Parathyroid adenoma (tissue), 2 donors: Measurements from ENCODE around the gene USF2.

Source experiments
- H2AFZ ChIP-seq: fragments of 300-600 bp; sonication (generic); one replicate; pipeline ENCODE4 v1.7.0; 2017; ENCODE audit warnings: antibody characterized with exemption, mild to moderate bottlenecking
- H3K27ac ChIP-seq: fragments of 300-600 bp; sonication (generic); one replicate; pipeline ENCODE4 v1.7.0; 2017
- H3K27me3 ChIP-seq: fragments of 300-600 bp; sonication (generic); one replicate; pipeline ENCODE4 v1.7.0; 2017; ENCODE audit warnings: low read length; ENCODE audit not compliant: control insufficient read depth, insufficient read depth
- H3K36me3 ChIP-seq: fragments of 300-600 bp; sonication (generic); one replicate; pipeline ENCODE4 v1.7.0; 2017; ENCODE audit warnings: low read length; ENCODE audit not compliant: control insufficient read depth, insufficient read depth
- H3K4me1 ChIP-seq: fragments of 300-600 bp; sonication (generic); one replicate; pipeline ENCODE4 v1.7.0; 2017; ENCODE audit warnings: control low read depth
- H3K4me2 ChIP-seq: fragments of 300-600 bp; sonication (generic); one replicate; pipeline ENCODE4 v1.7.0; 2017; ENCODE audit warnings: low read length
- H3K4me3 ChIP-seq: fragments of 300-600 bp; sonication (generic); one replicate; pipeline ENCODE4 v1.7.0; 2017; ENCODE audit warnings: low read depth, low read length
- H3K79me2 ChIP-seq: fragments of 300-600 bp; sonication (generic); one replicate; pipeline ENCODE4 v1.7.0; 2017; ENCODE audit warnings: control low read depth
- H3K9ac ChIP-seq: fragments of 300-600 bp; sonication (generic); one replicate; pipeline ENCODE4 v1.7.0; 2017; ENCODE audit warnings: mild to moderate bottlenecking
- H3K9me3 ChIP-seq: fragments of 300-600 bp; sonication (generic); one replicate; pipeline ENCODE4 v1.7.0; 2017; ENCODE audit warnings: low read length; ENCODE audit not compliant: control insufficient read depth
- TF ChIP-seq, protein P1 (sequence below): fragments of 300-600 bp; sonication (generic); IDR thresholded peaks from one replicate; pipeline ENCODE4 v1.7.0; 2017; ENCODE audit warnings: antibody characterized with exemption, mild to moderate bottlenecking
- donor health status: primary hyperparathyroidism.

The USF2 gene

DNA sequence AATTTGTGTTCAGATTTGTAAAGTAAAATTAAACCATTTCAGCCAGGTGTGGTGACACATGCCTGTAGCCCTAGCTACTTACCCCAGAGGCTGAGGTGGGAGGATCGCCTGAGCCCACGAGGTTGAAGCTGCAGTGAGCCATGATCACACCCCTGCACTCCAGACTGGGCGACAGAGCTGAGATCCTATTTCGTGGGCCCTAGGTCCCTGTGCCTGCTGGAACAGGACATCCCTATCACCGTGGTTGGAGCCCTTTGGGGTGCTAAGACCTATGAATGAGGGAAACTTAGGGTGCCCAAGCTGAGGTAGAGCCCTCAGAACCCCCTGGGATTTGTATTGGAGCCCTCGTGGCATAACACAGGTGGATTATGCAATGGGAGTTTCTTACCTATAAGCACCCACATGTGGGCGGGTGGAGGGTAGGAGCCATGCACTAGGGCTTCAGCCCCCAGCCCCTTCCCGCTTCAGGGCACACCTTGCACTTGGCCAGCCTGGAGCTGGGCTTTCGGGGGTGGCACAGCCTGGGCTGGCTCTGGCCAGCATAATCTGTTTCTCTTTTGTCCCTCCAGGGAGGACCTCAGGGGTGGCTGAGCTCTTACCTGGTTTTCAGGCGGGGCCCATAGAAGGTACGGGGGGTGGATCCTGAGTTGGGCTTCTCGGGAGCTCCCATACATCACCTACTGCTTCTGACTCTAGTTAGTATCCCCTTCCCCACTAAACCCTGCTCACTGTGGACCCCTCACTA lies 7.2 kb upstream of the USF2 start:
- Histone ChIP-seq H3K4me3 (no peak overlapping the region), H3K9ac (no peak overlapping the region), H2AFZ (no peak overlapping the region), H3K27ac (no peak overlapping the region), H3K4me1 (peaks cover 10% of the 10 kb centered on the region), H3K79me2 (peaks cover 2% of the 10 kb centered on the region), H3K9me3 (no peaks in the 10 kb centered on the region), H3K27me3 (no peaks in the 10 kb centered on the region), H3K4me2 (no peak overlapping the region), H3K36me3 (no peaks in the 10 kb centered on the region)
- TF ChIP-seq, protein P1, sequence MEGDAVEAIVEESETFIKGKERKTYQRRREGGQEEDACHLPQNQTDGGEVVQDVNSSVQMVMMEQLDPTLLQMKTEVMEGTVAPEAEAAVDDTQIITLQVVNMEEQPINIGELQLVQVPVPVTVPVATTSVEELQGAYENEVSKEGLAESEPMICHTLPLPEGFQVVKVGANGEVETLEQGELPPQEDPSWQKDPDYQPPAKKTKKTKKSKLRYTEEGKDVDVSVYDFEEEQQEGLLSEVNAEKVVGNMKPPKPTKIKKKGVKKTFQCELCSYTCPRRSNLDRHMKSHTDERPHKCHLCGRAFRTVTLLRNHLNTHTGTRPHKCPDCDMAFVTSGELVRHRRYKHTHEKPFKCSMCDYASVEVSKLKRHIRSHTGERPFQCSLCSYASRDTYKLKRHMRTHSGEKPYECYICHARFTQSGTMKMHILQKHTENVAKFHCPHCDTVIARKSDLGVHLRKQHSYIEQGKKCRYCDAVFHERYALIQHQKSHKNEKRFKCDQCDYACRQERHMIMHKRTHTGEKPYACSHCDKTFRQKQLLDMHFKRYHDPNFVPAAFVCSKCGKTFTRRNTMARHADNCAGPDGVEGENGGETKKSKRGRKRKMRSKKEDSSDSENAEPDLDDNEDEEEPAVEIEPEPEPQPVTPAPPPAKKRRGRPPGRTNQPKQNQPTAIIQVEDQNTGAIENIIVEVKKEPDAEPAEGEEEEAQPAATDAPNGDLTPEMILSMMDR: no peak

DNA sequence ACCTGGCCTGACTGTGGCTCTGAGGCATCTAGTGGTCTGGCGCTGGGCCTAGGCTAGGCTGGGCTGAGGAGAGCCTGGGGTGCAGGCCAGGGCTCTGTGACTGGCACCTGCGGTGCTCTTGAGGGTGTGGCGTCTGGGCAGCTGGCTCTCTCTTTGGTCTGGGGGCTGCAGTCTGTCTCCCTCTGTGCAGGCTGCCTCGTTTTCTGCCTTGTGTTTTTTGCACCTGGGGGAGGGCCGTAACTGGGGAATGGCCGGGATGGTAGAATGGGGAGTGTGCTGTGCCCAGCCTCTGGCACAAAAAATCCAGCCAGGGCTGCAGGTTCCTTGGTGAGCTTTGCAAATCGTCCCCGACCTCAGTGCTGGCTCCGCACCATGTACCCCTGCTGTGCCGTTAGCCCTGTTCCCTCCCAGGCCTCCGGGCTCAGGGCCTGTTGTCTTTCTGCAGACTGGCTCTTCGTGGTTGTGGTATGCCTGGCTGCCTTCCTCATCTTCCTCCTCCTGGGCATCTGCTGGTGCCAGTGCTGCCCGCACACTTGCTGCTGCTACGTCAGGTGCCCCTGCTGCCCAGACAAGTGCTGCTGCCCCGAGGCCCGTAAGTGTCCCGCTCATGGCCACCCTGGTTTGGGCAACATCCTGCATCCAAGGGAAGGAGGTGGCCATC lies 6.5 kb upstream of the USF2 start:
- H3K27me3 ChIP-seq: no peaks in the 10 kb centered on the region
- H3K79me2 ChIP-seq: no peaks in the 10 kb centered on the region
- H3K27ac ChIP-seq: no peak overlapping the region
- no peak overlapping the region for H3K9ac ChIP-seq
- H3K4me1 ChIP-seq: peaks cover 10% of the 10 kb centered on the region
- no peaks in the 10 kb centered on the region for H3K9me3 ChIP-seq
- H2AFZ ChIP-seq: no peak overlapping the region
- no peaks in the 10 kb centered on the region for H3K36me3 ChIP-seq
- H3K4me3 ChIP-seq: no peak overlapping the region
- no peak overlapping the region for H3K4me2 ChIP-seq
- TF ChIP-seq, protein P1: no peak

DNA sequence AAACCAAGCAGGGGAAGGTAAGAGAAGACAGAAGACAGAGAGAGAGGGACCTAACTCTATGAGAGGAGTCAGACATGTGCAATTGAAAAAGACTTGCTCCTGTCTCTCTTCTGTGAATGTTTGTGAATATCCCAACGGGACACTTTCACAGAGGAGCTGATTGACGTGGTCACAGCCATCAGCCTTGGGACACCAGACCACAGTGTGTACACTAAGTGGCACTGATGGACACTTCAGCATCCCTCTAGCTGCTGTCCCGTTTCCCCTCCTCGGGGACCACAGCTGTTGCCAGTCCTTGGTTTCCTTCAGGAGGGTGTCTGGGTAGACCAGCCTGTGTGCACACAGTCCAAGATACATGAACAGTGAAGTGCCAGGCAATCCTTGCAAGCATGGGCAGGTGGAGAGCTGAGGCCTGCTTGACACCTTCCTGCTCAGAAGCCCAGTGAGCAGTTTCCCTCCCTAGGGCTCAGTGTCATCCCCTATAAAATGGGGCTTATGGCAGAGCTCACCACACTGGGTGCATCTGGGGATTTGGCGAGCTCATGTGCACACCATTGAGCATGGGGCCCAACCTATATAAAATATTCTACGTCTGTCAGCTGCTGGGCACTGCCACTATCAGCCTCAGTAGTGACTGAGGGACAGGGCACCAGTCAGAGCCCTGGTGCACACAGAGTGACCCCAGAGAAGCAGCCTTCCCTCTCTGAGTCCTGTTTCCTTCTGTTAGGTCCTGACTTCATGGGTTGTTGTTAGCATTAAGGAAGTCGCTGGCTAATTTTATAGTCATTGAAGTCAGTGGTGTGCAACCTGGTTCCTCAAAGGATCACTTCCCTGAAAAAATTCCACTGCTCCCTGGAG lies 4.3 kb upstream of the USF2 start:
- Histone ChIP-seq H2AFZ (no peak overlapping the region), H3K79me2 (no peaks in the 10 kb centered on the region), H3K27me3 (no peaks in the 10 kb centered on the region), H3K9ac (no peak overlapping the region), H3K36me3 (no peaks in the 10 kb centered on the region), H3K4me3 (no peak overlapping the region), H3K9me3 (no peaks in the 10 kb centered on the region), H3K4me2 (no peak overlapping the region), H3K27ac (no peak overlapping the region), H3K4me1 (peaks cover 10% of the 10 kb centered on the region)
- TF ChIP-seq, protein P1: no peak

DNA sequence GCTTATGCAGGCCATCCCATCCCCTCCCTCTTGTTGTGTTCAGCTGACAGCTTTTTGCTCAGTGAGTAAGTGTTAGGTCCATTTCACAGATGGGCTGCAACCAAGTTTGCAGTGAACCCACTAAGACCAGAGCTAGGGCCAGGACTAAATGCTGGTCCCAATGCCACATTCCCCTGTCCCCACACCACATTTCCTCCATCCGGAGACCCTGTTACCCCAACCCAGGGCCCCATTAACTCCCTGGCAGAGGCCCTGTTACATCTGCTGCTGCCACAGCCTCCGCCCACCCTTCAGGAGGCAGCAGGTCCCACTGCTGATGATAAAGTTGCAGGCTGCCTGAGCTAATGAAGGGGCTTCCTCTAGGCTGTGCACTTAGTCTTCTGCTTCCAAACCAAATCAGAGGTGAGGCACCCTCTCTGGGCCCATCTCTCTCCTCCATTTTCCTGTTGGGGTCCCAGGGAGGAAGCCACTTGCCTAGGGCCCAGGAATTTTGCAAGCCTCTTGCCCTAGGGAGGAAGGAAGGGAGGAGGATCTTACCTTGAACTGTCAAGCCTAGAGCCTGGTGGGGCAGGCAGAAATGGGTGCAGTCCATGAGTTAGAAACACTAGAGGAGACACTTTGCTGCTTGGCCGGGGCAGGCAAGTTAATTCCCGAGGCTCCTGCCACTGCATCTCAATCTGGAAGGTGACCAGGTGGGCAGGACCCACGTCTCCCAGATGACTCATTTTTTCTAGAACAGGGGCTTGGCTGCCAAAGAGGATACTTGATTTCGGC lies 3.4 kb upstream of the USF2 start:
- Histone ChIP-seq H3K27me3 (no peaks in the 10 kb centered on the region), H2AFZ (no peak overlapping the region), H3K4me3 (no peak overlapping the region), H3K79me2 (peaks cover 4% of the 10 kb centered on the region), H3K36me3 (no peaks in the 10 kb centered on the region), H3K27ac (no peak overlapping the region), H3K4me1 (peaks cover 16% of the 10 kb centered on the region), H3K9me3 (no peaks in the 10 kb centered on the region), H3K9ac (no peak overlapping the region), H3K4me2 (no peak overlapping the region)
- TF ChIP-seq, protein P1: no peak
